ENCODE measurements around the gene SPAG17. TPM values are rescaled to one million over a fixed set of nuclear protein-coding genes. Genes with fewer than 3 reads are reported as not detected.

The SPAG17 gene
- total RNA-seq, 1 experiment from 2014 or later, result not detected

GRCh38 chr1:118154220-118154619, 30.8 kb downstream of the SPAG17 start:
- ChIA-PET POLR2A (interaction anchor here (0.6 to 1.0 kb wide), 6 partner anchors 53 to 1121 kb away, joined by 3 to 4 read pairs (median 3); no protein-coding TSS in a partner anchor), CTCF (interaction anchor here (0.6 to 3.3 kb wide), 35 partner anchors 9 to 1216 kb away, joined by 3 to 31 read pairs (median 4); no protein-coding TSS in a partner anchor)
- Mint-ChIP-seq H3K9me3 (ENCODE audit: unreplicated experiment) (no peaks in the 10 kb centered on the region), H3K4me3 (ENCODE audit: unreplicated experiment) (no peak overlapping the region), H3K36me3 (ENCODE audit: insufficient read depth, unreplicated experiment) (no peaks in the 10 kb centered on the region), H3K27me3 (ENCODE audit: insufficient read depth, unreplicated experiment) (no peaks in the 10 kb centered on the region), H3K27ac (ENCODE audit: low read depth, unreplicated experiment) (no peak overlapping the region), H3K4me1 (ENCODE audit: insufficient read depth, unreplicated experiment) (peaks cover 5% of the 10 kb centered on the region)
- peak; percentile 39 for DNase-seq (ENCODE audit: unreplicated experiment)
- intact Hi-C loops (cut with micrococcal nuclease), result loop anchor here (1.0 to 10.0 kb wide), 7 partner anchors 93 to 1123 kb away; partner anchors contain the start of gene WARS2
- no TSS peak for BruUV-seq (replicated peaks)
- TF ChIP-seq CTCF (IDR thresholded peaks at IDR 0.05; ENCODE audit: unreplicated experiment), result peak; percentile 58

DNA sequence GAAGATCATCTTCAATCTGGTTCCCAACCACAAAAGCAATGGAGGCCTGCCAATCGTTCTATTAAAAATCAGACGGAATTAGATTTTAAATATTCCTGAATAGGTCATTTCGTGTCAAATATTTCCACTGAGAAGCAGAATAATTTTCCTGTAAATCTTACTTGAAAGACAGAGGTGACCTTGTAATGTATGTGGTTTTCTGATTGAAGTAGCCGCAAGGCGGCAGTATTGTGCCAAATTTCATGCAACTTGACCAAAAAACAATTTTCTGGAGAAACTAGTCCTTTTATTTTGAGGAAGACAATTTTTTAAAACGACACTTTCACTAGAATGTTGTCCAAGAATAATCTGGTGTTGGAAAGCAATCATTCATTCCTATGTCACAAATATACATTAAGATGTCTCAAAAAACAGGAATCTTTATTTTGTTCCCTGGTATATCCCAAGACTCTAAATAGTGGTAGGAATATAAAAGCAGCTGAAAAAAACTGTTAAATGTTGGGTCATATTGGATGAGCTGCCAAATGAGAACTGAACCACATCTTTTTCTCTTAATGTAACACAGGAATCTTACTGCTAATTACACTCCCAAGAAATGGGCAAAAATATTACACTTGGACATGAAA, 33.6 kb downstream of the SPAG17 start:
- intact Hi-C loops (cut with micrococcal nuclease), result loop anchor here (1.0 to 10.0 kb wide), 8 partner anchors 74 to 1216 kb away; no protein-coding TSS in a partner anchor
- ChIA-PET POLR2A (interaction anchor here (1.4 kb wide), 2 partner anchors 565 to 857 kb away, joined by 3 to 5 read pairs; no protein-coding TSS in a partner anchor), CTCF (interaction anchor here (0.6 to 2.2 kb wide), 24 partner anchors 10 to 1222 kb away, joined by 3 to 11 read pairs (median 3); no protein-coding TSS in a partner anchor)
- Mint-ChIP-seq H3K27me3 (ENCODE audit: insufficient read depth, unreplicated experiment) (no peaks in the 10 kb centered on the region), H3K4me1 (ENCODE audit: insufficient read depth, unreplicated experiment) (peaks cover 7% of the 10 kb centered on the region), H3K4me3 (ENCODE audit: unreplicated experiment) (no peak overlapping the region), H3K36me3 (ENCODE audit: insufficient read depth, unreplicated experiment) (no peaks in the 10 kb centered on the region), H3K27ac (ENCODE audit: low read depth, unreplicated experiment) (no peak overlapping the region), H3K9me3 (ENCODE audit: unreplicated experiment) (no peaks in the 10 kb centered on the region)
- peak; percentile 69 for TF ChIP-seq CTCF (IDR thresholded peaks at IDR 0.05; ENCODE audit: unreplicated experiment)
- BruUV-seq (replicated peaks), result no TSS peak
- DNase-seq (ENCODE audit: unreplicated experiment), result peak; percentile 61

DNA sequence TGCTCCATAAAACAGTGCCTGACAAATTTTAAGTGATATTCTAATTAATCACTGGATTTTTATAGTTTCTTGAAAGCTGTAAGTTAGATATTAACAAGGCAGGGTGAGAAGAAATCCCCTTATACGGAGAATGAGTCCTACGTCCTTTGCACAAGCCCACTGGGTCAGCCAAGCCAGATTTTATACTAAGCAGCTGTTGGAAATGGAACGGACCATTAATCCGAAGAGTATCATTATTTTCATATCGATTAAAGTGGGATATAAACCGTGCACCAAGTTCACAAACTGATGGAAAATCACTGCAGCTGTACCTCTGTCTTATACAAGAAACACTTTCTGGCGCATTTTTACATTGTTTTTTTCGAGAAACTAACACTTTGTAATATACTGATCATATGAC, 35.2 kb downstream of the SPAG17 start:
- ChIA-PET POLR2A (no interaction called here), CTCF (interaction anchor here (0.5 to 1.3 kb wide), 4 partner anchors 29 to 1601 kb away, joined by 3 read pairs; no protein-coding TSS in a partner anchor)
- Mint-ChIP-seq H3K4me3 (ENCODE audit: unreplicated experiment) (no peak overlapping the region), H3K9me3 (ENCODE audit: unreplicated experiment) (no peaks in the 10 kb centered on the region), H3K27ac (ENCODE audit: low read depth, unreplicated experiment) (no peak overlapping the region), H3K27me3 (ENCODE audit: insufficient read depth, unreplicated experiment) (no peaks in the 10 kb centered on the region), H3K36me3 (ENCODE audit: insufficient read depth, unreplicated experiment) (no peaks in the 10 kb centered on the region), H3K4me1 (ENCODE audit: insufficient read depth, unreplicated experiment) (peaks cover 7% of the 10 kb centered on the region)
- TF ChIP-seq CTCF (IDR thresholded peaks at IDR 0.05; ENCODE audit: unreplicated experiment), result no peak
- intact Hi-C loops (cut with micrococcal nuclease), result loop anchor here (5.0 to 10.0 kb wide), 5 partner anchors 98 to 1128 kb away; no protein-coding TSS in a partner anchor
- DNase-seq (ENCODE audit: unreplicated experiment), result no peak
- BruUV-seq (replicated peaks), result no TSS peak

- ChIA-PET CTCF (interaction anchor here (0.5 to 2.4 kb wide), 8 partner anchors 70 to 1219 kb away, joined by 3 to 11 read pairs (median 4); no protein-coding TSS in a partner anchor), POLR2A (interaction anchor here (0.6 to 1.3 kb wide), 3 partner anchors 91 to 1223 kb away, joined by 3 to 4 read pairs (median 3); no protein-coding TSS in a partner anchor)
- Mint-ChIP-seq H3K4me3 (ENCODE audit: unreplicated experiment) (no peak overlapping the region), H3K27me3 (ENCODE audit: insufficient read depth, unreplicated experiment) (no peaks in the 10 kb centered on the region), H3K27ac (ENCODE audit: low read depth, unreplicated experiment) (no peak overlapping the region), H3K36me3 (ENCODE audit: insufficient read depth, unreplicated experiment) (no peaks in the 10 kb centered on the region), H3K9me3 (ENCODE audit: unreplicated experiment) (no peaks in the 10 kb centered on the region), H3K4me1 (ENCODE audit: insufficient read depth, unreplicated experiment) (peaks cover 7% of the 10 kb centered on the region)
- no TSS peak for BruUV-seq (replicated peaks)
- no peak for TF ChIP-seq CTCF (IDR thresholded peaks at IDR 0.05; ENCODE audit: unreplicated experiment)
- DNase-seq (ENCODE audit: unreplicated experiment), result no peak
- intact Hi-C loops (cut with micrococcal nuclease), result no loop called here
These were observed 37.0 kb downstream of the SPAG17 start for GRCh38 chr1:118148034-118148433.

Measured in MCF 10A (cell line).